BE2C (cell line): Measurements from ENCODE around the gene AUTS2.

Experiments used
- DNase-seq: peaks from one replicate; pipeline ENCODE4 v3.0.0-alpha.2; 2020
- H3K27me3 ChIP-seq: fragments of 250-450 bp; sonication (Bioruptor Pico); 2 replicates; pipeline ENCODE4 v1.5.1; 2020; ENCODE audit warnings: mild to moderate bottlenecking
- H3K36me3 ChIP-seq: fragments of 250-450 bp; sonication (Bioruptor Pico); 2 replicates; pipeline ENCODE4 v1.5.1; 2020; ENCODE audit warnings: mild to moderate bottlenecking
- H3K4me1 ChIP-seq: fragments of 250-450 bp; sonication (Bioruptor Pico); 2 replicates; pipeline ENCODE4 v1.5.1; 2020
- H3K4me3 ChIP-seq: 2 replicates; pipeline ENCODE4 v1.5.1; 2011; ENCODE audit warnings: low read depth, low read length
- H3K9me3 ChIP-seq: fragments of 250-450 bp; sonication (Bioruptor Pico); 2 replicates; pipeline ENCODE4 v1.5.1; 2020
- TF ChIP-seq, protein P1 (sequence below): IDR thresholded peaks from 2 replicates; pipeline ENCODE4 v1.5.1; 2012; ENCODE audit warnings: mild to moderate bottlenecking, low read depth, low read length

The AUTS2 gene

DNA sequence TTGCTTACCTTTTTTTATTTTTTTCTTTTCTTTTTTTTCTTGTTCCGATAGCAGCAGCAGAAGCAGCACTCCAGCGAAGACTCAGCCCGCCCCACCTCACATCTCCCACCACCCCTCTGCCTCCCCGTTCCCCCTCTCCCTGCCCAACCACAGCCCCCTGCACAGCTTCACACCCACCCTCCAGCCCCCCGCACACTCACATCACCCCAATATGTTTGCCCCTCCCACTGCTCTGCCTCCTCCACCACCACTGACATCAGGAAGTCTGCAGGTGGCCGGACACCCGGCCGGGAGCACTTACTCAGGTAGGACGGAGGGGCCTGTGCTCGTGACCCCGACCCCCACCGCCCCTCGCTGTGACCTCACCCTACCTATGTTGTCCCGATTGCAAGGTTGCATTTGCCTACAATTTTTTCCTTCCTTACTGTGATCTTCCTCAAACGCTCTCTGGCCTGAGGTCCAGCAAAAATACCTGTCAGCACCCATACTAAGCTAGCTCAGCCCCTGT is 1166.5 kb downstream of the AUTS2 start:
- H3K27me3 ChIP-seq = no peaks in the 10 kb centered on the region
- no peak overlapping the region for H3K4me3 ChIP-seq
- H3K4me1 ChIP-seq = peaks cover 4% of the 10 kb centered on the region
- H3K36me3 ChIP-seq = no peaks in the 10 kb centered on the region
- no peaks in the 10 kb centered on the region for H3K9me3 ChIP-seq
- no peak for DNase-seq
- TF ChIP-seq, protein P1, sequence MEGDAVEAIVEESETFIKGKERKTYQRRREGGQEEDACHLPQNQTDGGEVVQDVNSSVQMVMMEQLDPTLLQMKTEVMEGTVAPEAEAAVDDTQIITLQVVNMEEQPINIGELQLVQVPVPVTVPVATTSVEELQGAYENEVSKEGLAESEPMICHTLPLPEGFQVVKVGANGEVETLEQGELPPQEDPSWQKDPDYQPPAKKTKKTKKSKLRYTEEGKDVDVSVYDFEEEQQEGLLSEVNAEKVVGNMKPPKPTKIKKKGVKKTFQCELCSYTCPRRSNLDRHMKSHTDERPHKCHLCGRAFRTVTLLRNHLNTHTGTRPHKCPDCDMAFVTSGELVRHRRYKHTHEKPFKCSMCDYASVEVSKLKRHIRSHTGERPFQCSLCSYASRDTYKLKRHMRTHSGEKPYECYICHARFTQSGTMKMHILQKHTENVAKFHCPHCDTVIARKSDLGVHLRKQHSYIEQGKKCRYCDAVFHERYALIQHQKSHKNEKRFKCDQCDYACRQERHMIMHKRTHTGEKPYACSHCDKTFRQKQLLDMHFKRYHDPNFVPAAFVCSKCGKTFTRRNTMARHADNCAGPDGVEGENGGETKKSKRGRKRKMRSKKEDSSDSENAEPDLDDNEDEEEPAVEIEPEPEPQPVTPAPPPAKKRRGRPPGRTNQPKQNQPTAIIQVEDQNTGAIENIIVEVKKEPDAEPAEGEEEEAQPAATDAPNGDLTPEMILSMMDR = no peak

DNA sequence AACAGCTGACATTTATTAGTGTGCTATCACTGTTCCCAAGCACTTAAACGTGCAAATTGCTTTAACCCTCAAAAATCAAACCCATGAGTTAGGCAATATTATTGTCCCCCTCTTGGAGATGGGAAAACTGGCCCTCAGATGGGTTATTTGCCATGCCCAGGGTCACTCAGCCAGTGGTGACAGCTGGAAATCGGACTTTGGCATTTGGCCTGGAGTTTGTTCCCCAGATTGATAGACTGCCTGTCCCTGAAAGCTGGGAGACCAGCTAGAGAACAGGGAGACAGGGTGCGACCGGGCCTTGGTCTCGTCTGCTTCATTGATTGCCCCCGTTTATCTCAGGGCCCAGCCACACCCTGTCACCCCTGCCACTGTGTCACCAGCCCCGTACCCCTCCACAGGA is 1167.4 kb downstream of the AUTS2 start:
- TF ChIP-seq, protein P1 = no peak
- Histone ChIP-seq H3K4me1 (peaks cover 4% of the 10 kb centered on the region), H3K36me3 (no peaks in the 10 kb centered on the region), H3K27me3 (no peaks in the 10 kb centered on the region), H3K9me3 (no peaks in the 10 kb centered on the region), H3K4me3 (no peak overlapping the region)
- no peak for DNase-seq

DNA sequence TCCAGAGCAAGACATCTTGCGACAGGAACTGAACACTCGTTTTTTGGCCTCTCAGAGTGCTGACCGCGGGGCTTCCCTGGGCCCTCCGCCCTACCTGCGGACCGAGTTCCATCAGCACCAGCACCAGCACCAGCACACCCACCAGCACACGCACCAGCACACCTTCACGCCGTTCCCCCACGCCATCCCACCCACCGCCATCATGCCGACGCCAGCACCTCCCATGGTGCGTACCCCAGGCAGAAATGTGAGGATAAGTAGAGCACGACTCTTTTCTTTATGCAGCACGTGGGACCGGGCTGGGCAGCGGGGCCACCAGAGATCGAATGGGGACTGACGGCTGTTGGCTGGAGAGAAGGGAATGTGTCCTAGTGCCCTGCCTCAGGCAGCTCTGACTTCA is 1167.8 kb downstream of the AUTS2 start:
- Histone ChIP-seq H3K4me1 (peaks cover 4% of the 10 kb centered on the region), H3K36me3 (no peaks in the 10 kb centered on the region), H3K9me3 (no peaks in the 10 kb centered on the region), H3K27me3 (no peaks in the 10 kb centered on the region), H3K4me3 (no peak overlapping the region)
- TF ChIP-seq, protein P1 = no peak
- no peak for DNase-seq

DNA sequence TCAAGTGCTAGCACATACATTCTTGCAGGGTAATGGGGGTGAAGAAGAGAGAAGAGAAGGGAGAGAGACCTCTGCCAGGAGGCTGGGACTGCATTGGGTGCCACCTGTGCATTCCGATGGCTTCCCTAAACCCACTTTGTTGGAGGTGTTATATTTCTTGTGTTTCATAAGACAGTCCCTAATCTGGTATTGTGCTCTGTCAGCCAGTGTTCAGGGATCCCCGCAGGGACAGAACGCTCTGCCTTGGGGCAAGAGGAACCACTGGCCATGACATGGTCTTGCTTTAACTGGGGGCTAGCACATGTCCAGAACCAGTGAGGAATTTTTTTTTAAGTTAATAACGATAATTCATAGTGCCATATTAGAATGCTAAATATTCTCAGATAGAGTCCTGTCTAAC is 1168.4 kb downstream of the AUTS2 start:
- no peaks in the 10 kb centered on the region for H3K36me3 ChIP-seq
- TF ChIP-seq, protein P1 = no peak
- no peak overlapping the region for H3K4me3 ChIP-seq
- H3K9me3 ChIP-seq = no peaks in the 10 kb centered on the region
- H3K4me1 ChIP-seq = peaks cover 4% of the 10 kb centered on the region
- H3K27me3 ChIP-seq = no peaks in the 10 kb centered on the region
- no peak for DNase-seq

DNA sequence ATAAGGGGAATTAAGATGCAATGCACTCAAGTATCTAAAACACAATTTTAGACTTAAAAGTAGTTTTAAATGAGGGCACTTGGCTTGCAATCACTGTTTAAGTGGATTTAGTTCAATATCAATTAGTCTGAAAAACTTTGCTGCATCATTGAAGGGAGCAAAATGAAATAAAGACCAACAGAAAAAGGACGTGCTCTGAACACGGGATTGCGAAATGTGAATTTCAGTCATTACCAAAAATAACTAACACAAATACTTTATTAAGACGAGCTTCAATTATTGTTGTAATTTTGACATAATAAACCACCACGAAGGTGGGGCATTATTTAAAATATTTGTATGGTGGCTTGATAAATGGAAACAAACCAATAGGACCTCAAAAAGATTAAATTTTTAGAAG is 1171.9 kb downstream of the AUTS2 start:
- TF ChIP-seq, protein P1 = no peak
- Histone ChIP-seq H3K4me1 (no peaks in the 10 kb centered on the region), H3K36me3 (no peaks in the 10 kb centered on the region), H3K4me3 (no peak overlapping the region), H3K9me3 (no peaks in the 10 kb centered on the region), H3K27me3 (no peaks in the 10 kb centered on the region)
- DNase-seq = no peak

DNA sequence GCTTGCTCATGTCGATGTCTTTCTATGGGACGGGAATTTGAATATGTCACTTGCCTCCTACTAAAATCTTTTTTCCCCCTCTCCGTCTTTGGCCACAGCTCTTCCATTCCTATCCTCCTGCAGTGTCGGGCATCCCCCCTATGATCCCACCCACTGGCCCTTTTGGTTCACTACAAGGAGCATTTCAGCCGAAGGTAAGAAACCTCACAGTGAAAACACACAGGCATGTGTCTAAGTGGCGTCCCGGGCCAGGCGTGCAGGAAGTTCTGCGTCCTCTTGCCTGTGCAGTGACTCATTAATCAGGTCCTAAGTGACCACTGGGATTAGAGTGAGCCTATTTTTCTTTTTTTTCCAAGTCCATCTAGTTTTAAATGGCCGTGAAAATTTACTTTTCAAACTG is 1173.2 kb downstream of the AUTS2 start:
- H3K9me3 ChIP-seq = no peaks in the 10 kb centered on the region
- H3K36me3 ChIP-seq = no peaks in the 10 kb centered on the region
- no peaks in the 10 kb centered on the region for H3K4me1 ChIP-seq
- no peak for DNase-seq
- H3K4me3 ChIP-seq = no peak overlapping the region
- H3K27me3 ChIP-seq = no peaks in the 10 kb centered on the region
- TF ChIP-seq, protein P1 = no peak
